DMS153 (cell line): Measurements from ENCODE around the gene NAA35.

Experiments used
- DNase-seq: peaks from one replicate; lab custom pipeline; 2025; lab: John Stamatoyannopoulos, UW

NAA35 gene

DNA sequence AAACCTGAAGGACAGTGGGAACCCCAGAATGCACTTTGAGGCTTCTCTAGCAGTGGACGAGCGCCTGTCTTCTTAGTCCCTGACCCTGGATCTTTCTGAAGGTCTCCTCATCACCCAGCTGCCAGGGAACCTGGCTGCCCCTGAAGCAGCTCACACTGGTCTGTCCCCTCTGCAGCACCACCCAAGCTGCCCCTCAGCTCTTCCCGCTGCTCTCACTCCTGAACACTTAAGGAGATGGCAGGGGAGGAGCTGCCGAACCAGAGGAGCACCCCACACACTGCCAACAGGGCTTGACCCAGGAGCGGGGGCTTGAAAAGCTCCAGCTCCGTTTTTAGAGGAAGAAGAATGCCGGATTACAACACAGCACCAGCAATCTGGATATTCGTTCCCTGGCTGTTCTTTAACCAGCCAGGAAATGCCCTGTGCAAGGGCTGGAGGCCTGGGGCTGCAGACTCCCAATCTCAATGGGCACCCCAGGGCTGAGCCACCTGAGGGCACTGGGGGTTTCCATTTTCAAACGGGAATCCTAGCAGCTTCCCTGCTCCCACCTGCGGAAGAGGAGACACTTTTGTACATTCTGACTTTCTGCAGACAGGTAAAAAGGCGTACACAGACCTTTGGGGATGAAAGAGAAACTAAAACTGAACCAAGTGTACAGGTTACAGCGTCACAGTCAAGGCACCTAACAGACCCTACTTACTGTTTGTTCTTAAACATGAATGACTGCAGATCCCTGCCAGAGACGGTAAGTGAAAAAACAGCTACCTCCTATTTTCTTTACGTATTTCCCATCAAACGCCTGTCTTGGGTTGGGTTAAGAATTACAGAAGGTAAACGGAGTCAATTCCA, 122.1 kb downstream of the NAA35 start:
- DNase-seq, result no peak

DNA sequence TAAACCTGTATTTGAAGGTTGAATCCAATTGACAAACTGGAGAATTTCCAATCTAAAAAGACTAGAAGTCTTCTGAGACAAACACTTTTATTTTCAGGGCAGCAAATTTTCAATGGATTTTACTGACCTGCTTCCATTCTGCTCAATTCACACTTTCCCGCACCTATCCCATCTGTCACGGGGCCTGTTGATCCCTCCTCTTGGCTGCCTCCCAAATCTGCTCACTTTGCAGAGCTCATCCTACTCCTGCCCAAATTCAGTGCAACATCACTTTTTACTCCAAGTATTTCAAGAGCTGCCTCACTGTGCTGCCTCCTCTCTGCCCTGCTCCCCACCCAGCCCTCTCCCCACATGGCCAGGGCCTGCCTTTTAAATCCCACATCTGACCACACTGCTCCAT, 123.3 kb downstream of the NAA35 start:
- DNase-seq, result no peak

GRCh38 chr9:86069206-86069869, 128.4 kb downstream of the NAA35 start:
- no peak for DNase-seq
